ENCODE measurements around the gene OBSCN.

DNA sequence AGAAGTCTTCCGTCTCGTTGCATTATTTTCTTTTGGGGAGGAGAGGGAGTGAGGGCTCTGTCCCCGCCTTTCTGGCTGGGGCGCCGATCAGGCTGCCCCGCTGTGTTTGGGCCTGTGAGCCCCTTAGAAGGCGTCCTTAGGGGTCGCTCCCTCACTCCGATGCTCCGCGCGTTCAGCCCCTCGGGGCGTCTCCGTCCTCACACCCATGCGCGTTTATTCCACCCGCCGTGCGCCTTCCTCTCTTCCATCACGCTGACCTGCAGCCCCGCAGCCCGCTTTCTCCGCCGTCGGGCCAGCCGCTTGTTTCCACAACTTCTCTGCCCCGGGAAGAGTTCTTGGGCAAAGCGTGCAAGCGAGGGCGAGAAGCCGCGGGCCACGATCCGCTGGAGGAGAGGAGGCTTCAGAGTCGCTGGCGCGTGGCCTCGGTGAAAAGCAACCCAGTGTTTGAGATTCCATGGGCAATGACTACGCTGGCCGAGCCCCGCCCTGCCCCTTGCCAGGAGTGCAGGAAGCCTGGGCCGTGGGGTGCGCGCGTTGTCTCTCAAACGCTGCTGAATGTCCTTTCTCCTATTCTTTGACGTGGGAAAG is 171.1 kb downstream of the OBSCN start:
- TF ChIP-seq, protein P1, sequence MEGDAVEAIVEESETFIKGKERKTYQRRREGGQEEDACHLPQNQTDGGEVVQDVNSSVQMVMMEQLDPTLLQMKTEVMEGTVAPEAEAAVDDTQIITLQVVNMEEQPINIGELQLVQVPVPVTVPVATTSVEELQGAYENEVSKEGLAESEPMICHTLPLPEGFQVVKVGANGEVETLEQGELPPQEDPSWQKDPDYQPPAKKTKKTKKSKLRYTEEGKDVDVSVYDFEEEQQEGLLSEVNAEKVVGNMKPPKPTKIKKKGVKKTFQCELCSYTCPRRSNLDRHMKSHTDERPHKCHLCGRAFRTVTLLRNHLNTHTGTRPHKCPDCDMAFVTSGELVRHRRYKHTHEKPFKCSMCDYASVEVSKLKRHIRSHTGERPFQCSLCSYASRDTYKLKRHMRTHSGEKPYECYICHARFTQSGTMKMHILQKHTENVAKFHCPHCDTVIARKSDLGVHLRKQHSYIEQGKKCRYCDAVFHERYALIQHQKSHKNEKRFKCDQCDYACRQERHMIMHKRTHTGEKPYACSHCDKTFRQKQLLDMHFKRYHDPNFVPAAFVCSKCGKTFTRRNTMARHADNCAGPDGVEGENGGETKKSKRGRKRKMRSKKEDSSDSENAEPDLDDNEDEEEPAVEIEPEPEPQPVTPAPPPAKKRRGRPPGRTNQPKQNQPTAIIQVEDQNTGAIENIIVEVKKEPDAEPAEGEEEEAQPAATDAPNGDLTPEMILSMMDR (IDR thresholded peaks at IDR 0.05) = no peak
- no peak for TF ChIP-seq POLR2A (IDR thresholded peaks at IDR 0.05)
- no peak for TF ChIP-seq EP300 (IDR thresholded peaks at IDR 0.05)
- TF ChIP-seq POLR2AphosphoS5 (IDR thresholded peaks at IDR 0.05) = no peak

All from suprapubic skin (tissue), 4 donors.